Adrenal gland (tissue), 5 donors: Measurements from ENCODE around the gene EFEMP1.

Experiments
- CTCF ChIP-seq, 6 experiments: fragments of 450-650 bp in 4 of 6; fragments of 200-600 bp in 2 of 6; sonication (generic) in 1 of 6; IDR thresholded peaks; 1 replicate in 5 of 6; 2 replicates in 1 of 6; pipeline versions ENCODE4 v1.5.1 to v1.8.0; 2016 to 2021; ENCODE audit warnings: antibody characterized with exemption in 6 of 6, mild to moderate bottlenecking in 2 of 6, moderate library complexity in 1 of 6
- POLR2A ChIP-seq, 2 donors: fragments of 450-650 bp; IDR thresholded peaks; one replicate each; pipeline ENCODE4 v1.6.1; 2017; ENCODE audit warnings: antibody characterized with exemption in 2 of 2, mild to moderate bottlenecking in 2 of 2, moderate library complexity in 1 of 2
- donor health status: DM: no; HTN: no; CAD: no.

- TF ChIP-seq CTCF (IDR thresholded peaks at IDR 0.05) = no peak
- TF ChIP-seq POLR2A (IDR thresholded peaks at IDR 0.05) = no peak
These were observed 9.3 kb upstream of the EFEMP1 start for GRCh38 chr2:55932843-55933242.
